Epithelial cell of proximal tubule (primary cell): ENCODE data around the gene MMEL1. TPM values are rescaled to one million over a fixed set of nuclear protein-coding genes. Genes with fewer than 3 reads are reported as not detected.
"Not testable (repeated sequence)": the region's sequence is repeated elsewhere in the genome, so short reads cannot be mapped to it uniquely, and the experiment has no call there.

ENCODE experiments used
- DNase-seq: peaks from one replicate; pipeline ENCODE4 v3.0.0-alpha.2; 2011; ENCODE audit warnings: low read depth
- H3K4me3 ChIP-seq: 2 replicates; pipeline ENCODE4 v1.5.1; 2011; ENCODE audit warnings: low read depth, mild to moderate bottlenecking, low read length
- total RNA-seq: library from RNA; depleted of rRNA; stranded (reverse); fragments of >200 nt; gene quantifications from 2 replicates; pipeline ENCODE4 v1.2.3, GENCODE V29; 2015
- TF ChIP-seq, protein P1 (sequence below): conservative IDR thresholded peaks from 2 replicates; pipeline ENCODE4 v1.5.1; 2012; ENCODE audit warnings: low read depth, mild to moderate bottlenecking, low read length

MMEL1 gene
- total RNA-seq, 1 donor from 2014 or later, result not detected

DNA sequence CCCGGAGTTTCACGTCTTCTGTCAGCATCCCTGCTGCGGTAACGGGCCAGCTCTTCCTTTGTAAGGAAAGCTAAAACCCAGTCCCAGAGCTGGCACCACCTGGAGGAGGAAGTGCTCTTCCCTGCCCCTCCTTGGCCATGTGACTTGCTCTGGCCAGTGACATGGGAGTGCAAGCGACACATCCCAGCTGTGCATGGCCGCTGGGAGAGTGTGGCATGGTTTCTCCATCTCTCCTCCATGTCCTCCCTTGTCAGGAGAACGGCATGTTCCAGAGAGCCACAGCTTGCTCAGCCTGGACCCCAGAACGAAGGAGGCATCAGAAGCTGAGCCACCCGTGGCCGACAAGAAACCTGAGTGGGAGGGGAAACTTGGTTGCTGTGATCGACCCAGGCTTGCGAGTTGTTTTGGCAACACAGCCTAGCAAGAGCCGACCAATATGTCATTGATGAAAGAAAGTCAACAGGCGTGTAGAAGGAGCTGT lies 48.9 kb downstream of the MMEL1 start:
- peak overlapping the region; percentile 19 for H3K4me3 ChIP-seq
- DNase-seq, result no peak
- TF ChIP-seq, protein P1, sequence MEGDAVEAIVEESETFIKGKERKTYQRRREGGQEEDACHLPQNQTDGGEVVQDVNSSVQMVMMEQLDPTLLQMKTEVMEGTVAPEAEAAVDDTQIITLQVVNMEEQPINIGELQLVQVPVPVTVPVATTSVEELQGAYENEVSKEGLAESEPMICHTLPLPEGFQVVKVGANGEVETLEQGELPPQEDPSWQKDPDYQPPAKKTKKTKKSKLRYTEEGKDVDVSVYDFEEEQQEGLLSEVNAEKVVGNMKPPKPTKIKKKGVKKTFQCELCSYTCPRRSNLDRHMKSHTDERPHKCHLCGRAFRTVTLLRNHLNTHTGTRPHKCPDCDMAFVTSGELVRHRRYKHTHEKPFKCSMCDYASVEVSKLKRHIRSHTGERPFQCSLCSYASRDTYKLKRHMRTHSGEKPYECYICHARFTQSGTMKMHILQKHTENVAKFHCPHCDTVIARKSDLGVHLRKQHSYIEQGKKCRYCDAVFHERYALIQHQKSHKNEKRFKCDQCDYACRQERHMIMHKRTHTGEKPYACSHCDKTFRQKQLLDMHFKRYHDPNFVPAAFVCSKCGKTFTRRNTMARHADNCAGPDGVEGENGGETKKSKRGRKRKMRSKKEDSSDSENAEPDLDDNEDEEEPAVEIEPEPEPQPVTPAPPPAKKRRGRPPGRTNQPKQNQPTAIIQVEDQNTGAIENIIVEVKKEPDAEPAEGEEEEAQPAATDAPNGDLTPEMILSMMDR, result no peak

DNA sequence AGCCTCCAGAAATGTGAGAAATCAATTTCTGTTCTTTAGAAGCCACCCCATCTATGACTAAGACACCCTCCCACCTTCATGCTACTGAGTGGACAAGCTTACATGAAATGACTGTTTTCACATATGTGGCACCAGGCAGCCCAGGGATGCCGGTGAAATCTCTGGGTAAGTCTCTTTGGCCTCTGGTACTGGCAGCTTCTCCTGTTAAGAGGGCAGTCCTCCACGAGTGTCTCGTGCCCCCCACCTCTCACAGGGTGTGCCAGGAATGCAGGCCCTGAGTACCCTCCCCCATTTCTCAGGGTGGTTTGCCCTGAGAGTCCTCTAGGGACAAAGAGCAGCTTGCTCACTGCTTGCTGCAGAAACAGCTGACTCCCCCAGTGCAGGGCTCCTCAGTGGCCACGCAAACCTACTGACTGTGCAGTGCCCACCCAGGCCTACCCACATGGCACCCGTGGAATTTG lies 49.5 kb downstream of the MMEL1 start:
- no peak for DNase-seq
- H3K4me3 ChIP-seq, result peak overlapping the region; percentile 19
- TF ChIP-seq, protein P1, result no peak

DNA sequence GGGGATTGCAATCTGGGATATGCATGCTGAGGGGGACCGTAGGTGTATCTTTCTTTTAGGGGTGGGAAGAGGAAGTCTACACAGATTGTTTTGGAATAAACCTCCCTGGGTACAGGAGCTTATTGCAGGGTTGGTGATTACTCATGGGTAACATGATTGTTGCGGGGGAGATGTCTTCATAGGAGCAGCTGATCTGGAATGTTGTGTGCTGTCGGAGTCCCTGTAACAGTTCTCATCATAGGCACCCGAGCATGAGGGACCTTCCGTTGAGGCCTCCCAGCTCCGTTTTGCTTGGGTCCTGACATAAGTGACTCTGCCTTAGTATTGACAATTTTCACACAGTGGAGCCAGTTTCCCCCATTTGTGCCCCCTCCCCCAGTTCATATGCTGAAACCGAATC lies 50.4 kb downstream of the MMEL1 start:
- no peak overlapping the region for H3K4me3 ChIP-seq
- TF ChIP-seq, protein P1, result no peak
- no peak for DNase-seq

DNA sequence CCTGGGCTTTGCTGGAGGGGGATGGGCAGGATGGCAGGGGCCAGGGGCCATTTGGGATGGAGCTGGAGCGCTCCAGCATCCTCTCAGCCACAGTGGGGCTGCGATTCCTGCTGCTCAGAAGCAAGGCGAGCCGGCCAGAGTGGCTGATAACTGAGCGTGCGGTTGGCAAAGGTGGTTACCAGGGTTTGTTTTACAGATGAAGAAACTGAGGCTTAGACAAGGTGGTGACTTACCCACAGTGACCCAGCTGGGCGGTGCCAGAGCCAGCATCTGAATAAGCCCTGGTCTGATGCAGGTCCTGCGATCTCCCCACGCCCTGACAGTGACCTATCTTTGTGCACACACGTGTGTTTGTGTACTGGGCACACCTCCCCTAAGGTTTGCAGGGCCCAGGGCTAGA lies 52.1 kb downstream of the MMEL1 start:
- TF ChIP-seq, protein P1, result no peak
- no peak overlapping the region for H3K4me3 ChIP-seq
- DNase-seq, result no peak

DNA sequence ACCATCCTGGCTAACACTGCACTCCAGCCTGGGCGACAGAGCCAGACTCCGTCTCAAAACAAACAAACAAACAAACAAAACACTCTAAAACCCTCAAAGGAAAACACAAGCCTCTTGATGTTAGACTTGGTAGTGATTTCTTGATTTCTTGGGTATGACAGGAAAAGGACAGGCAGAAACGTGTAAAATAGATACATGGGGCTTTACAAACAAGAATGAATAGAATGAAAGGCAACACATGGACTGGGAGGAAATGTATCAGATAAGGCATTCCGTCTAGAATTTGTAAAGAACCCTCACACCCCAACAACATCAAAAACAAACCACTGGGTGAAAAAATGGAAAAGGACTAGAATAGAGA lies 54.1 kb downstream of the MMEL1 start:
- TF ChIP-seq, protein P1, result no peak
- no peak for DNase-seq
- H3K4me3 ChIP-seq, result no peak overlapping the region

DNA sequence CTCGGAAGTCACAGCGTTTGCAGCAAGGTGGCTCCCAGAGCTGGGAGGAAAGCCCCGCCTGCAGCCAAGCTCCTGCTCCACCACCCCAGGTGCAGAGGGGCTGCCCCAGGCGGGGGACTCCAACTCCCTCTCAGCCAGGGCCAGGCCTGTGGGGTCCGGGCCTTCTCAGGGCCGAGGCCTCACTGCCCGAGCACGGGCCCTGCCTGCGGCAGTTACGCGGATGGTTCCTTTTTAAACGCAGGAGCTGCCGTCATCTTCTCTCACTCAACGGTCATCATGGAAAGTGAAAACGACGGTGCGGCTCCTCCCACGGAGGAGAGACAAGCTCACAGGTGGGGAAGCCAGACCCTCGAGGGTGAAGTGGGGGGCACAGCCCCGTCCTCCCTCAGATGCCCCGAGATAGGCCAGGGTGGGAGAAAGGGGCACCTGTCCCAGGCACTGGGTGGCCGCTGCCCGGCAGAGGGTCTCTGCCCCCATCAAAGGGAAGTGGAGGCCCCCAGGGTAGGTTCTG lies 55.2 kb downstream of the MMEL1 start:
- not testable (repeated sequence) for DNase-seq, H3K4me3 ChIP-seq

DNA sequence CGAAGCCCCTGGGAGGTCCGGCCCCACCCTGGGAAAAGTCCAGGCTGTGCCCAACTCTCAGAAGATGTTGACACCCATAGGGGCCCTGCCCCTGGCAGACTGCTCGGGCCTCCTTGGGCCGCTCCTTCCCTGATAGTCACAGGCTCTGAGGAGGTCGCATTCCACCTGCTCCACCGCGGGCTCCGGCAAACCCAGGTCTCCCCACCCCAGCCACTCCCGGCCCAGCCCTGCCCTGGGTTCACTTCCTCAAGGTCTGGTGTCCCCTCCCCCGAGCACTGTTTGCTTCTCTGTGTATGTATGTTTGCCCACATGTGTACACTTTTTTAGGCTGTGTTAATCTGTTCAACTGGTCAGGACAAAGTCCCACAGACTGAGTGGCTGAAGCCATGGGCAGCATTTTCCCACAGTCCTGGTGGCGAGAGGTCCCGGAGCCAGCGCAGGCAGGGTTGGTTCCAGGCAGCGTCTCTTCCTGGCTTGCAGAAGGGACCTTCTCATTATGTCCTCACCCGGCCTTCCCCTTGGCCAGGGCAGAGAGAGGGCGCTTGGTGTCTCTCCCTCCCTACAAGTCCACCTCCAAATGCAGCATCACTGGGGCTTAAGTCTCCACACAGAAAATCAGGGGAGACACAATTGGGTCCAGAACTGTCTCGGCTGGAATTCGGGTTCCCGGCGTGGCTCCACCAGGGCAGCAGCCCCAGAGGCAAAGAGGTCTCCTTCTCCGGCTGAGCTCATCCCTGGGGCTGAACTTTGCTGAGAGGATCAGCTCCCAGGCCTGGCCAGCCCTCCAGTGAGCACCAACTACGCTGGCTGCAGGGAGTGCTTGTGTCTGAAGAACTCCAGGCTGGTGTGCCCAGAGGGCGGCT lies 56.8 kb downstream of the MMEL1 start:
- no peak overlapping the region for H3K4me3 ChIP-seq
- TF ChIP-seq, protein P1, result no peak
- no peak for DNase-seq
